Urothelium cell line (cell line): ENCODE measurements around the gene IRF2BPL.
A peak's percentile ranks its signal among the peaks of the same experiment; 100 is the strongest.

Source experiments
- DNase-seq: peaks from one replicate; pipeline ENCODE4 v3.0.0; 2011; ENCODE audit warnings: low spot score, mixed read lengths
- FAIRE-seq: peaks from 2 replicates; lab custom pipeline; 2011; peaks lifted over from hg19 to GRCh38; lab: Jason Lieb, UNC

The IRF2BPL gene

DNA sequence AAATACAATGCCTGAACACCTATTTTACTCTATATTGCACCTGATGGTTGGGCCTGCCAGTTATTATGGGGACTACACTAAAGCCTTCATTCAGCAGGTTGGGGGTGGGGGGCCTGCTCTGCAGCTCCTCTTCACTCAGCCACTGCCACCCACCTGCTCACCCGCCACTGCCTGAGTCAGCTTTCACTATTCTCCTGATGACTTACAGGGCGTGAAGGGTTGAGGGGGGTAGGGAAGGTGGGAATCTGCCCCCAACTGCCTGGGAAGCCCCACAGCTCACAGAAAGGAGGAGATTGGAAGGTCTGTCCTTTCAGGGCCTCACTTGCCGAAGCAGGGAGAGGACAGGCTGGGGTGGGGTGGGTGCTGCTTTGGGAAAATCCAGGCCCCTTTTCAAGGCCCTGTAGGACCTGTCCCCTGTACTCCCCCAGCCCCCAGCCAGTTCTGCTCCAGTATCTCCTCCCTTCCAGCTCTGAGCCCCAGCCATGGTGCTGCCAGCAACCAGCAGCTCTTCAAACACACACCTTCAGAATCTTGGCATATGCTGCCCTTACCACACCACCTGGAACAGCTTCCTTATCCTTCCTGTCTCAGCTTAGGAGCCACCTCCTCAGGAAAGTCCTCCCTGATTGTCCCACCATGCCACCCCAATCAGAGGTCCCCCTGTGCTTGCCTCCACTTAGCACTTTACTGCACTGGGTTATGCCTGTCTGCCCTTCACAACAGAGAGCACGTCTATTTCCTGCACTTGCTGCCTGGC, 33.1 kb downstream of the IRF2BPL start:
- FAIRE-seq (no peak), DNase-seq (no peak)

GRCh38 chr14:76993752-76994151, 34.8 kb downstream of the IRF2BPL start:
- no peak for DNase-seq
- FAIRE-seq, result no peak

GRCh38 chr14:76990084-76990483, 38.4 kb downstream of the IRF2BPL start:
- DNase-seq (no peak), FAIRE-seq (no peak)

DNA sequence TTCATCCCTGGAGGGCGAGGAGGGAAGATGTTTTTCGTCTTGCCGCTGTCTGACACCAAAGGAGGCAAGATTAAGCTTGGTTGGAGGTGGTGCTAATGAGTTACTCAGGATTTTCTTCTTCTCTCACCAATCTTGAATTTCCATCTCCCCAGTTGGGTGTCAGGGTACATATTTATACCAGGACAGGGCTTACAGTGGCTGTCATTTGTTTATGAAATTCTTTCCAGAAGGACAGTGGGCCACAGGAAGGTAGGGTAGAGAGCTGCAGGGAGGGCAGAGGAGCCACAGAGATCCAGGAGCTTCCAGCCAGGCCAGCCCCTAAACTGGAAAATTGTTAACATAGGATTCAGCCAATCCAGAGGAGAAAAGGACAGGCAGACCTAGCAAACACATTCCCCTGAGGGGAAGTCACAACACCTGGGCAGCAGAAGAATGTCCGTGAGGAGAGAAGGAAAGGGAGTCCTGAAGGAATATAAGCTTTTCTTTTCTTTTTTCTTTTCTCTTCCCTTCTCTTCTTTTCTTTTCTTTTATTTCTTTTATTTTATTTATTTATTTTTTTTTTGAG, 40.5 kb downstream of the IRF2BPL start:
- no peak for DNase-seq
- FAIRE-seq, result no peak

DNA sequence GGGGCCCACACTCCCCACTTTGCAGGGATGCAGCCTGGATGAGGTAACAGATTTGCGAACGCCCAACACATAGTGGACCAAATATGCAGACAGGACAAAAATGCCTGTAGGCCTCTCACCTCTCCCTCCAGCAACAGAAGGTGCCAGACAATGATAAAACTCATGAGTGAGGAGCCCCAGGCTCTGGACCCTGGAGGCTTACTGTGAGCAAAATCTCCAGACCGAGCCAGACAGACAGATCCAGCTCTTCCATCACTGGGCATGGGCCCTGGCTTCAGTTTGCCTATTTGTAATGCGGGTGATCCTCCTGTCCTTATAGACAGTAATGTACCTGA, 42.3 kb downstream of the IRF2BPL start:
- no peak for DNase-seq
- FAIRE-seq, result no peak

DNA sequence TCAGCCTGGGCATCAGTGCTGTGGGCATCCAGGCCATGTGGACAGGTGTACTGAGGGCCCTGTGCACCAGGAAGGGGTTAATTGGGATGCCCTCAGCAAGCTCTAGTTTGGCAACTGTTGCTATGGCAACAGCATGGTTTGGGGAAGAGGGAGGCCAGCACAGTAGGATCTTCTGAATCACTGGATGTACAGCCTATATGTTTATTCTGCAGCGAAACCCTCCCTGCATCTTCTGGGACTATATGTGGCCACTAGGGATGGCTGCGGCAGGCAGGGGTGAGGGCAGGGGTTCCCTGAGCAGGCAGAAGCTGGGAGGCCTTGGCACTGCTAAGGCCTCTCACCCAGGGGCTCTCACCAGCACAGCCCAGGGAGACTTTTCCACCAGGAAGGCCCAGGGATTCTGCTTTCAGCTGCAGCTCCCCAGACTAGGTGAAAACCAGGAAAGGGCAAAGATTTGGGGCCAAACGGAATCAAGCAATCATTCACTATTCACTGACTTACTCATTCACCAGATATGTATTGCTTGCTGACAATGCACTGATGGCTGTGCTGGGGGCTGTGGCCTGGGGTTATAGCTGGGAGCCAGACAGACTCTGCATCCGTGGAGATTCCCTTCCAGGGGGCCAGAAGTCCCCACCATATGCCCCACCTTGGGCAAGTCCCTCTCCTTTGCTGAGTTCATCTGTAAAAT, 42.8 kb downstream of the IRF2BPL start:
- no peak for FAIRE-seq
- DNase-seq, result no peak

GRCh38 chr14:76984787-76985375, 43.6 kb downstream of the IRF2BPL start:
- peak; percentile 30 for FAIRE-seq
- no peak for DNase-seq

GRCh38 chr14:76984297-76984696, 44.2 kb downstream of the IRF2BPL start:
- FAIRE-seq (no peak), DNase-seq (no peak)

- DNase-seq (no peak), FAIRE-seq (no peak)
Measured at GRCh38 chr14:76981670-76982069, 46.8 kb downstream of the IRF2BPL start.

DNA sequence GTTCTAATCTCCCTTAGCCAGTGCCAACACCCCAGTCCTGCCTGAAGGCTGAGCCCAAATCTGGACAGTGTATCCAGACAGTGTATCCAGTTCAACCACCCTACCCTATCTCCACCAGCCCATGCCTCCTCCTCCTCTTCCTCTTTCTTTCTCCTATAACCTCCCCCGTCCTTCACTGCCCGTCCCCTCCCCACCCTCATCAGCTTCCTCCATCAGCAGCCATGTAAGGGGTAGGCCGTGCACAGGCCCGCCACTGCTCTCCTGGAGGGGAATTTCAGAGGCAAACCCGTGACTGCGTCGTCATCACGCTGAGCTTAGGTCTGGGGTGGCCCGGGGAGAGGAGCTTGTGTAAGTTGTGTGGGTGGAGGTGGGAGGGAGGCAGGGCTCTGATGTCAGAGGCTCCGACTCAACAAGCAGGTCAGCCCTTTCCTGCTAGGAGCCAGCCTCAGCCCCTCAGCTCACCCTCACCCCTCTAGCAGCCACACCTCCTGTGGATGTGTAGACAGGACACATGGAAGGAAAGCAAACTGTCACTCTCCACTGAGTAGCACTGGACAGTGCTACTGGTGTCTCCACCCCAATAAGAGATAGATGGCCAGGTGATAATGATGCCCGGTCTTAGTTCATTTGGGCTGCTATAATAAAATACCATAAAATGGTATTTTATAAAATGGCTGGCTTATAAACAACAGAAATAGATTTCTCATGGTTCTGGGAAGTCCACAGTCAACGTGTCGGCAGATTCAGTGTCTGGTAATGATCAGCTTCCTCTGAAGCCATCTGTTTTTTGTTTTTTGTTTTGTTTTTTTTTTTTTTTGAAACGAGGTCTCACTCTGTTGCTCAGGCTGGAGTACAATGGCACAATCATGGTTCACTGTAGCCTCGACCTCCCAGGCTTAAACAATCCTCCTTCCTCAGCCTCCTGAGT, 50.5 kb downstream of the IRF2BPL start:
- FAIRE-seq (peak; percentile 61), DNase-seq (peak; percentile 46)

DNA sequence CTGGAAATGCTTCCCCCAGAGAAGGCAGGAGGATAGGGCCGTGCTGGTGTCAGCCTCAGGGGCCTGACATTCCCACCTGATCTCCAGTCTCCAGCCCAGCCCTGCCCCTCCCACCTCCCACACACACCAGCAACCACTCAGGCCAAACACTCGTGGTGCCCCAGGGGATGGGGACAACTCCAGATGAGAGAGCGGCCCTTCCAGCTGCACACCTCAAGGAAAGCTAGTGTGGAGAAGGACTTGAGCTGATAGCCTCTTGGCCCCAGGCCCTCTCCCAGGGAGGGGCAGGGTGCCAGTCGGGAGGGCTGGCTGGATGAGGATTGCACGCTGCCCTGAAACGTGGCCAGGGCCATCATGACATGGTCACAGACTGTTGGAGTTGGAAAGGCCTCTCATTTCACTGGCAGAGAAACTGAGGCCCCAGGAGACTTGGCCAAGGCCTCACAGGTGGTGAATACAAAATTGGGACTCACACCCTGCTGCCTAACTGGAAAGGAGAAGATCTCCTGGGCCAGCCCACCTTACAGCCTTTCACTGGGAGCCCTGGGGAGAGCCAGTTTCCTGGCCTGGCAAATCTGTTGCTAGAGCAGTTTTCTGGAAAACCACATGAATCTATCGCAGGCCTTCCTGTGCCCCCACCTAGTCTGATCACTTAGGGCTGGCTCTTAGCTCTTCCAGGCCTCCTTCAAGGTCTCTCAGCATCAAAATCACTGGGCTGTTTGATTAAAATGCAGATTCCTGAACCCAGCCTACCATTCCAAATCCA, 52.1 kb downstream of the IRF2BPL start:
- DNase-seq (no peak), FAIRE-seq (no peak)

DNA sequence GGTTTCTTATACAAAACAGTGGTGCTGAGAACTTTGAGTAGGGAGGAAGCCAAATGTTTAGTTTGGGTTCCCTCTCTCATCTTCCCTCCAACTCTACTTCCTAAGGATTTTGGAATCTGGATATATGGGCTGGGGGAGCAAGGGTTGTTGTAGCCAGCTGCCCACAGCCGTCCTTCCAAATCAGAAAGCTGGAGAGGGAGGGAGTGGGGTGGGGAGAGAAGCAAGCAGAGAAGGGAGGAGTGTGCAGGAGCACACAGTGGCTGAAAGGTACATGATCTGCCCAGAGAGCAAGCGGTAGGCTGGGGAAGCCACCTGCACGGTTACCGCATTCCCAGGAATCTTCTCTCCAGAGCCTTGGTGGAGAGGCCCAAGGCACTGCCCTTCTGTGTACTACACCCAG, 52.7 kb downstream of the IRF2BPL start:
- no peak for DNase-seq
- FAIRE-seq, result no peak

DNA sequence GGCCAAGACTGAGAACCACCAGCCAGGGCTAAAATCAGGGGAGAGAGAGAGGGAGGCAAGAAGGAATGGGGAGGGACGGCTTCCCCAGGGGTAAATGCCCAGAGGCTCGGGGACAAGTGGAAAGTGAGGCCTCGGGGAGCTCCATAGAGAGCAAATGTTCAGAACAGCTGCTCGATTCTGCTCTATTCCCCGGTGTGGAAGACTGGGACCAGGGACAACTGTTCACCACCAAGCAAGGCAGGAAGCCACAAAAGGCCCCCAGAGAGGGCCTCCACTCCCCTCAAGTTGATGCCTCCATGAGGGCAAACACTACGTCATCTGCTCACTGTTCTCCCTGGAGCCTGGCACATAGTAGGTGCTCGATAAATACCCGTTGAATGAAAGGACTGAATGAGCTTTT, 53.5 kb downstream of the IRF2BPL start:
- DNase-seq, result no peak
- FAIRE-seq, result no peak
